HG03060 (cell line): ENCODE measurements around the gene DHCR7.

Experiments
- ATAC-seq: cut with Tn5 transposase; IDR thresholded peaks from one replicate; pipeline ENCODE4 v1.9.1; 2021; ENCODE audit warnings: low read depth, moderate number of reproducible peaks; ENCODE audit not compliant: unreplicated experiment

Gene DHCR7

GRCh38 chr11:71448257-71449171 lies at the start of gene DHCR7:
DHCR7 (minus strand) TSS chr11:71448393; CDS start chr11:71444952, 3,441 bp downstream.
- ATAC-seq: peak; percentile 54

DNA sequence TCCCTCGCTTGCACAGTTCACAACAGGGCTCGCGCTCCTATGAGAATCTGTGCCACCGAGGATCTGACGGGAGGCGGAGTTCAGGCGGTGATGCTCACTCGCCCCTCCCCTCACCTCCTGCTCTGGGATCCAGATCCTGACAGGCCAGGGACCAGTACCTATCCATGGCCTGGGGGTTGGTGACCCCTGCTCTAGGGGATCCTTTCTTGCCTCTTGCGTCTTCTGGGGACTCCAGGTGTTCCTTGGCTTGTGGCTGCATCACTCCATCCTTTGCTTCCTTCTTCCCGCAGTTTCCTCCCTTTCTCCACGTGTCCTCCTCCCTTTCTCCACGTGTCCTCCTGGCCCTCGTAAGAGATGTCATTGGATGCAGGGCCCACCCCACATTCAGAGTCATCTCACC lies 48.2 kb upstream of the DHCR7 start:
- no peak for ATAC-seq

DNA sequence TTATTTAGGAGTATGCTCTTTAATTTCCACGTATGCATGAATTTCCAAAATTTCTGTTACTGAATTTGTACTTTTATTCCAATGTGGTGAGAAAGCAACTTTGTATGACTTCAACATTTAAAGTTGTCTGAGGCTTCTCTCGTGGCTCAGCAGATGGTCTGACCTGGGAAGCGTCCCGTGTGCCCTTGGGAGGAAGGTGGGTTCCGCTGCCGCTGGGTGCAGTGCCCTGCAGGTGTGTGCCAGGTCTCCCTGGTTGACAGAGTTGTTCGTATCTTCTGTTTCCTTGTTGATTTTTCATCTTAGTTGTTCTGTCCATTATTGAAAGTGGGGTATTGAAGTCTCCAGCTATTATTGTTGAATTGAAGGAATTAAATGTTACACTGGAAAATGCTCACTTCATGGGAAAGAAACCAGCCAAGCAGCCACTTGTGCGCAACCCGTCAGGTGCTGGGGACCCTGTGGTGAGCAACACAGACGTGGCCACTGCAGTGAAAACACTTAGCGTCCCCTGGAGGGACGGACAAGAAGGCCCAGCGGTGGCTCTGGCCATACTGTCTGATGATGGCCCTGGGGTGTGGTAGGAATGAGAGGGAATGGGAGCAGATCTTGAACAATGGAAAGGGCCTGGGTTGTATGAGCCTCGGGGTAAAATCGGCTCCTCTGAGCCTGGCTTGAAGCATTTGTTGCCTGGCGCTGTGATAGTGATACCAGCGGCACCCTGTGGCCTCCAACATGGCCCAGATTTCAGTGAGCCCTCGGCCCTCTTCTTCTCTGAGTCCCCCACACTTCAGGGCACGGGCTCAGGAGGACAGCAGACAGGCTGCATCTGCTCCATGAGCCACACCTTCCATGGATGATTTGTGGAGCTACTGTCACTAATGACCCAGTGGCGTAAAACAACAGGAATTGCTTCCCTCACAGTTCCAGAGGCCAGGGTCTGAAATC lies 47.4 kb upstream of the DHCR7 start:
- no peak for ATAC-seq

GRCh38 chr11:71491940-71492339 lies 43.7 kb upstream of the DHCR7 start:
- ATAC-seq: no peak

GRCh38 chr11:71491531-71491930 lies 43.3 kb upstream of the DHCR7 start:
- no peak for ATAC-seq

GRCh38 chr11:71490731-71491390 lies 42.7 kb upstream of the DHCR7 start:
- ATAC-seq: no peak

GRCh38 chr11:71490044-71490730 lies 42.0 kb upstream of the DHCR7 start:
- ATAC-seq: no peak

DNA sequence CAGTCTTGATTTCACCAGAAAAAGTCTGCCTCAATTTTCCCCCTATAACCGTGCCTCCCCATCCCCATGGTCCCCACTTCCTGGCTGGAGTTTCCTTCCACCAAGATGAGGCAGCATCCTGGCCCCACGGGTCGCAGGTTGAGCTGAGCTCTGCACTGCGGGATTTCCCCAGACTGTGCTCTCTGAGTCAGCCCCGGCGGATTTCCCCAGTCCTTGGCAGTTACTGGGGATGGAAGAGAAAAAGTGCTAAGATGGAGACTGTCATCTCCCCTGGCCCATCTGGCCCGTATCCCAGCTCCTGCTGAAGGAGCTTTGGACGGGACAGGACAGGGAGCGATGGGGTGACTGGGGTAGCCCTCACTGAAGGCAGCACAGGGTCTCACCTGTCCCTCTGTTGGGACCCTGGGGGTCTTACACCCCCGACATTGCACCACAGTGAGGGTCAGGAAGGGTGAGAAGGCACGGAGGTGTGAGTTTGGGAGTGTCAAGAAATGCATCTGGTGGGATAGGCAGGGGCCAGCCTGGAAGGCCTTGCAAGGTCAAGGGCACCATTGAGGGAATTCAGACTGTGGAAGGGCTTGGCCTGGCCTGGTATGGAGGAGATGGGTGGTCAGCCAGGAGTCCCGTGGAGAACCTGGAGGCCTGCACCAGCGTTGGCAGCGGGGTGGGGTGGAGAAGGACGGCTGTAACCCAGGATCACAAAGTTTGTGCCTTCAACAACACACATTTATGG lies 41.3 kb upstream of the DHCR7 start:
- ATAC-seq: no peak

DNA sequence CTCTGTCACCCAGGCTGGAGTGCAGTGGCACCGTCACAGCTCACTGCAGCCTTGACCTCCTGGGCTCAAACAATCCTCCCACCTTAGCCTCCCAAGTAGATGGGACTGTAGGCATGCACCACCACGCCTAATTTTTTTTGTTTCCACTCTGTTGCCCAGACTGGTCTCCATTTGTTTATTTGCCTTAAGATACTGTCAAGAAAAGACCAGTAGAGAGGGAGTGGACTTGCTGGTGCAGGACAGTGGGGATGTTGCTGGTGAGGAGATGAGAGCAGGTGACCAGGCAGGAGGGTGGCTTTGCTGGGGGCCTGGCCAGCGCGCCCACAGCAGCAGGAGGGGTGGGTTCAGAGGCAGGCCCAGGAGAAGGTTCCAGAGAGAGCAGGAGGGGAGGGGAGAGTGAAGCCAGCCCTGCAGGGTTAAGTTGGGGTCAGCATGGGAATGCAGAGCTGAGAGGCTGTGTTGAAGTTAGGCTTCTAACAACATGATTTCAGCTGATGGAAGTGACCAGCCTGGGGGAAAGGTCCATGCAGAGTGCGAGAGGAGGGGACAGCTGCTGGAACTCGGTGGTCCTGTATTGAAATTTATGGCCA lies 40.6 kb upstream of the DHCR7 start:
- no peak for ATAC-seq

GRCh38 chr11:71486320-71486719 lies 38.1 kb upstream of the DHCR7 start:
- ATAC-seq: no peak

- ATAC-seq: no peak
Measured at GRCh38 chr11:71485466-71485865, 37.3 kb upstream of the DHCR7 start.

DNA sequence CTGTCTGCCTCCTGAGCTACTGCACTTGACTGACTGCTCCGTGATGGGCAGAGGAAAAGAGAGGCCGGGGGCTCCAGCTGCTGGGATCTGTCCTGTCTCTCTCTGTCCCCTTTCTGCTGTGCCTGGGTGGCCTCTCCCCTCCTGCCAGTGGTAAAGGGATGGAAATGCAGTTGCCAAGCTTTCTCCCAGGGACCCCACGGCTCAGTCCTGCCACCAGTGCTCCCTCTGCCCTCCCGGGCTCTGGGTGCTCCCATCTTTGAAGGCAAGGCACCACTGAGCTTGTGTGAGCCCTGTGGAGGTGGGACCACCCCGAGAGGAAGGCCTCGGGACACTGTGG lies 36.8 kb upstream of the DHCR7 start:
- ATAC-seq: no peak

- no peak for ATAC-seq
Measured at GRCh38 chr11:71484248-71485062, 36.3 kb upstream of the DHCR7 start.

DNA sequence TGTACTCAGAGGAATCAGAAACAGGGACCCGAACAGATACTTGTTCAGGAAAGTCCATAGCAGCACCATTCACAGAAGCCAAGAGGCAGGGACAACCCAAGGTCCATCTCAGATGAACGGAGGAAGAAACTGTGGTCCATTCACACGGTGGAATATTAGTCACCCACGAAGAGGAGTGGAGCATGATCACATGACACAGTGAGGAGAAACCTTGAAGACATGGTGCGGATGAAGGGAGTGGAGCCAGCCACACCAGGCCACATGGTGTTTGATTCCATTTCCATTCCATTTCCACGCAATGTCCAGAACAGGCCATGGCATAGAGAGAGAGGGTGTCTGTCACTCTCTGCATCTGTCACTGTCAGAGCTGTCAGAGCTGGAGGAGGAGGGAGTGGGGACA lies 35.5 kb upstream of the DHCR7 start:
- ATAC-seq: no peak

- ATAC-seq: no peak
Measured at GRCh38 chr11:71482746-71483364, 34.7 kb upstream of the DHCR7 start.

- no peak for ATAC-seq
Measured at GRCh38 chr11:71482216-71482615, 34.0 kb upstream of the DHCR7 start.

DNA sequence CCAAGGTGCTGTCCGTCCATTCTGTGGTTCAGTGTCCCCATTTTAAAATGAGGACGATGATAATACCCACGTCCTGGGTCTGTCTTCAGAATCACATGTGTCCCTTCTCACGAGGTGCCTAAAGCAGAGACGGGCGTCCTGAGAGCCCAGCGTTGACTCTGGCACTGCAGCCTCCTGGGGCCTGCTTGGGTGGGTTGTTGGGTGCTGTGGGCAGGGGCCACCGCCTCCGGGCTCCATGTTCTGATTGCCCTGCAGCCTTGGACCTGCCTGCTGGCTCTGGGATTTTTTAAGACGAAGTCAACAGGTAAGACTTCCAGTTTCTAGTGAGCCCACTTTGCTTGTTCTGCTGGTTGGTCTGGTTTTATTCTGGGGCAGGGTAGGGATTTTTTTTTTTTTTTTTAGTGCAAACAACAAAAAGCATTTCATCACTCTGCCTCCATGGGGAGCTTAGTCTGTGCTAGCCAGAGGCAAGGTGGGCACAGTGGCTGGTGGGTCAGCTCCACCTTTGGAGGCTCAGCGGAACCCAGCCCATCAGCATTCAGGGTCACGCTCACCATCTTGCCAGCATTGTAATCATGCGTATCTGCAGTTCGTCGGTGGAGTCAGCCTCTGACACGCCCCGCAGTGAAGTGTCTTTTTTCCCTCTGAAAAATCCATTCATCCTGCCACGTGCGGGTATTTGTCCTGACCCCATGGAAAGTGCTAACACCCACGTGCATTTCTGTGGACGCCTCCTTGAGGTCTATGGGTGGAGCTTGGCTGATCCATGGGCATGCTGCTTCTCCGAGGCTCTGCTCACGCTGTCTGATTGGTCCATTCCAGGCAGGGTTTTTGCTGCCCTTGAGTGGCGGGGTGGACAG lies 33.1 kb upstream of the DHCR7 start:
- ATAC-seq: no peak
